22Rv1 (cell line): Measurements from ENCODE around the gene NUP50.

Experiments
- H3K27ac ChIP-seq: fragments of 450-650 bp; 2 replicates; pipeline ENCODE4 v1.5.1; 2017
- ZFX ChIP-seq: fragments of 450-650 bp; IDR thresholded peaks from 2 replicates; pipeline ENCODE4 v1.6.1; 2017; ENCODE audit warnings: antibody characterized with exemption, borderline replicate concordance
- TF ChIP-seq, protein P1 (sequence below): fragments of 450-650 bp; IDR thresholded peaks from 2 replicates; pipeline ENCODE4 v1.5.1; 2017; ENCODE audit warnings: mild to moderate bottlenecking

Gene NUP50

GRCh38 chr22:45185718-45186514, 22.2 kb downstream of the NUP50 start:
- no peak overlapping the region for H3K27ac ChIP-seq
- TF ChIP-seq, protein P1, sequence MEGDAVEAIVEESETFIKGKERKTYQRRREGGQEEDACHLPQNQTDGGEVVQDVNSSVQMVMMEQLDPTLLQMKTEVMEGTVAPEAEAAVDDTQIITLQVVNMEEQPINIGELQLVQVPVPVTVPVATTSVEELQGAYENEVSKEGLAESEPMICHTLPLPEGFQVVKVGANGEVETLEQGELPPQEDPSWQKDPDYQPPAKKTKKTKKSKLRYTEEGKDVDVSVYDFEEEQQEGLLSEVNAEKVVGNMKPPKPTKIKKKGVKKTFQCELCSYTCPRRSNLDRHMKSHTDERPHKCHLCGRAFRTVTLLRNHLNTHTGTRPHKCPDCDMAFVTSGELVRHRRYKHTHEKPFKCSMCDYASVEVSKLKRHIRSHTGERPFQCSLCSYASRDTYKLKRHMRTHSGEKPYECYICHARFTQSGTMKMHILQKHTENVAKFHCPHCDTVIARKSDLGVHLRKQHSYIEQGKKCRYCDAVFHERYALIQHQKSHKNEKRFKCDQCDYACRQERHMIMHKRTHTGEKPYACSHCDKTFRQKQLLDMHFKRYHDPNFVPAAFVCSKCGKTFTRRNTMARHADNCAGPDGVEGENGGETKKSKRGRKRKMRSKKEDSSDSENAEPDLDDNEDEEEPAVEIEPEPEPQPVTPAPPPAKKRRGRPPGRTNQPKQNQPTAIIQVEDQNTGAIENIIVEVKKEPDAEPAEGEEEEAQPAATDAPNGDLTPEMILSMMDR = no peak
- TF ChIP-seq ZFX = no peak

DNA sequence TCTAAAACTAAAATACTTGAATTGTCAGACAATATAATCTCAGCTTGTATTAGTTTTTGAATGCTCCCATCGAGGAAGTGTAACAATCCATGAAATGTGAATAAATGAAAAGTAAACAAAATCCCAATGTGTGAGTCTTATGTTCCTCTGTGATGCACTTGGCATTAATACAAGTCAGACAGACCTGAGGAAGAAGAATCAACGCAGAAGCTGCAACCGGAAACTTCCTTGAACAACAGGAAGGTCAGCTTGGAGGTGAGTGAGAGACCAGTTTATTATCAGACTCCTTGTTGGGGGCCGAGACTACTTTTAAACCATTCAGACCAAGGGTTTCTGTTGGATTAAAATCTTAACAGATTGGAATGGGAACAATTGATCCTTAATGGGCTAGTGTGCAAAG, 24.2 kb downstream of the NUP50 start:
- TF ChIP-seq, protein P1 = no peak
- TF ChIP-seq ZFX = no peak
- H3K27ac ChIP-seq = peak overlapping the region; percentile 97

DNA sequence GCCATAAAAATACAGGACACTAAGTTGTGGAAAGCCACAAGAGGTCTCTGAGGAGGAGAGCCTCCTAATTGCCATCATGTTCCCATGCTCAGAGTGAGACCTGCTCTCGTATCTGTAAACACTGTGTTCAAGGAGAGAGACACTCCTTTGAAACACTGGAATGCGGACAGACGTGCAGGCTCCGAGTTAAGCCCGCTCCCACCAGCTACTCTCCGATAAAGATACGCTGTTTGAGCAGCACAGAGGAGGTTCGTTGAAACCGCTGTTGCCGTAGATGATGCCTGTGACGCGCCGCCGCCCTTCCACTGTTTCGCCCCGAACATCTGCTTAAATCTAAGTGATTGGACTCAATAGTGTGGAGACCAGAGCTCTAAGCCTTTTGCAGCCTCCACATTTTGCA, 25.1 kb downstream of the NUP50 start:
- H3K27ac ChIP-seq = peak overlapping the region; percentile 97
- TF ChIP-seq ZFX = no peak
- TF ChIP-seq, protein P1 = no peak

- TF ChIP-seq, protein P1 = no peak
- no peak for TF ChIP-seq ZFX
- peak overlapping the region; percentile 97 for H3K27ac ChIP-seq
These were observed 26.6 kb downstream of the NUP50 start for GRCh38 chr22:45190202-45190872.

DNA sequence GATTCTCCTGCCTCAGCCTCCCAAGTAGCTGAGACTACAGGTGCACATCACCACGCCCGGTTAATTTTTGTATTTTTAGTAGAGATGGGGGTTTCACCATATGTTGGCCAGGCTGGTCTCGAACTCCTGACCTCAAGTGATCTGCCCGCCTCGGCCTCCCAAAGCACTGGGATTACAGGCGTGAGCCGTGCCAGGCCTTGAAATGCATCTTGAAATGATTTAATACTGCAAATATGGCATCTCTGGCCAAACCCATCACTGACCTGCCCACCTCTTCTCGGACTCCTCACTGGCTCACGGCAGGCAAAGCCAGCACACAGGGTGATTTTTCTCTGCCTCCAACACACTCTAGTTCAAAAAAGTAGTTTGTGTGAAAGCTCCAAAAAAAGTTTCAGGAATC, 28.0 kb downstream of the NUP50 start:
- H3K27ac ChIP-seq = peak overlapping the region; percentile 97

DNA sequence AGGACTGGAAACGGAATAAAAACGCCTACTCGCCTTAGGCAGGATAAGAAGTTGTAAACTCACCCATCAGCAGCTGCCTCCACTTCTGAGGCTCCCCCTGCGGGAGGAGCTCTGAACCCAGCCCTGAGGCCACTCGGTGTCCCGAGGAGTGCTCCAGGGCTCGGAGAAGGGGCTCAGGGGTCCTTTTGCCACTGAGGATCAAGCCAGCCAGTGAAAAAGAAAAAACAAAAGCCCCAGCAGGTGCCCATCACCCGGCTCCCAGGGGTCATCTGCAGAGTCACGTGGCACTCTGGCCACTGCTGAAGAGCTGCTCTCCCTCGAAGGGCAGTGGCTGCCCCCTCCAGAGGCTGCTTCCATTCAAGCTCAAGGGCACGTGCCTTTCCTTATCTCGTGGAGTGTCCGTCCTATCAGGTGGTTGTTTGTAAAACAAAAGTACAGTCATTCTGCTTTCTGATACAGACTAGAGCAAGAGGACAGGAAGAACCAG, 29.0 kb downstream of the NUP50 start:
- 0 out of 2 replicates have a peak overlapping the region, but pooled peaks have one; percentile 23 for H3K27ac ChIP-seq
- no peak for TF ChIP-seq ZFX
- TF ChIP-seq, protein P1 = no peak

DNA sequence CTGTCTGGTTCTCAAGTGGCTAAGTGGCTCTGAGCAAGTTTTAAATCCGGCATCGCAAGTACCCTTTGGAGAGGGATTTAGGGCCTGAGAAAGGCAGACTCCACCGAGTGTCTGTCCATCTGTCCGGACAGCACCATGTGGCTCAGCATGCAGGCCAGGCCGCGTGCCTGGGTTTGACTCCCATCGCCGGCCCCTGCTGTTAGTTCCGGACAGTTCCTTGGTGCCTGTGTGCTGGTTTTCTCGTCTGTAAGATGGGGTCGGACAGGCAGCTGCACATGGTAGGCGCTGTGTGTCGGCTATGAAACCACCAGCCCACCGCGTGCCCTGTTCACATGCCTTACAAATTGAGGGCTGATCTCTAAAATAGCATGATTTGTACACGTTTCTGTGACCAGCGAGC, 31.0 kb downstream of the NUP50 start:
- TF ChIP-seq, protein P1 = no peak
- TF ChIP-seq ZFX = no peak
- no peak overlapping the region for H3K27ac ChIP-seq
